ENCODE data around the gene MYO10.

- TF ChIP-seq EZH2 (IDR thresholded peaks at IDR 0.05; ENCODE audit: borderline replicate concordance, low read depth, low read length, severe bottlenecking) (no peak), MAX (IDR thresholded peaks at IDR 0.05; ENCODE audit: insufficient read depth, insufficient read length) (no peak), CTCF (IDR thresholded peaks at IDR 0.05; ENCODE audit: extremely low read depth in 1 of 2, insufficient read depth in 1 of 2, low read depth in 1 of 2, low read length in 2 of 2) (no peak), POLR2A (IDR thresholded peaks at IDR 0.05; ENCODE audit: low read depth, low read length) (no peak), POLR2AphosphoS5 (IDR thresholded peaks at IDR 0.05; ENCODE audit: insufficient read depth, low read depth, low read length) (no peak), MYC (IDR thresholded peaks at IDR 0.05; ENCODE audit: low read depth, low read length) (no peak), JUN (IDR thresholded peaks at IDR 0.05; ENCODE audit: borderline replicate concordance, insufficient read depth, insufficient read length, low read depth) (no peak), FOS (IDR thresholded peaks at IDR 0.05; ENCODE audit: borderline replicate concordance, insufficient read depth, low read length) (peak; percentile 30)
These were observed 38.8 kb downstream of the MYO10 start for GRCh38 chr5:16897284-16897704.
